ENCODE measurements around the gene BACH2. TPM values are rescaled to one million over a fixed set of nuclear protein-coding genes. Genes with fewer than 3 reads are reported as not detected.
"Not testable (repeated sequence)": the region's sequence is repeated elsewhere in the genome, so short reads cannot be mapped to it uniquely, and the experiment has no call there.

The BACH2 gene
- total RNA-seq, 1 donor from 2014 or later = 34.1 TPM

DNA sequence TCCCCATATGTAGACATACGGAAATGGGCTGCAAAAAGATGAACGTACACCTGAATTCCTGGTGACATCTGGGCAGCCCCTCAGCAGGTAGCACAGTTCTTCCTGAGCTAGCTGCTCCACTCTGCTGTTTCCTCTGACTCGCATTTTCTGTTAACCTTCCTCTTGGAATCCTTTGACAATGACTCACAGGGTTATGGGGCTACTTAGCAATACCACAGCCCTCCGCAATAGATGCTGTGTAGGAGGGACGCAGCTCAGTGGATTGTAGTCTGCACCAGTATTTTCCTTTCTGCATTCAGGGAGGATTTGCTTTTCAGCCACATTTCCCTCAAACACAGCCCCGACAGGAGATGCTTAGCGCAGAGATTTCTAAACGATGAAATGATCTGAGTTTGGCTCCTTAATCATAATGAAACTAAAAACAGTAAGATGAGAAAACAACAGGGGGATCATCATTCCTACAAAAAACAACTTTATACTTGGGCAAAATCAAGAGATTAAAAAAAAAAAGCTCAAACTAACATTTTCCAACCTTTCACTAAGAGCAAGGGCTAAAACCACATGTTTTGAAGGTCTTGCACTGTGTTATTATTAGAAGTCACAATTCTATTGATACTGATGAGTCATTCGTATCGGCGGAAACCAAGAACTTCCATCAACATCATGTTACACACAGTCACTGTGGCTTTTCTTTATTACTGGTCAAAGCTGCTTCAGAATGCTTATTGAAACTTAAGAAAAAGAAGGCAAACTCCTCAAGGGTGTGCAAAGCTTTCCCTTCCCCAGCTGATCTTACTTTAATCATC is 12.2 kb downstream of the BACH2 start:
- peak overlapping the region; percentile 82 for H3K27ac Mint-ChIP-seq
- H3K9me3 Mint-ChIP-seq = peaks cover 6% of the 10 kb centered on the region
- H3K36me3 Mint-ChIP-seq = peaks cover 9% of the 10 kb centered on the region
- no peak for DNase-seq (ENCODE audit: low spot score in 2 of 2, unreplicated experiment in 2 of 2)
- H3K27me3 Mint-ChIP-seq (ENCODE audit: low read depth) = no peaks in the 10 kb centered on the region
- TF ChIP-seq, protein P1, sequence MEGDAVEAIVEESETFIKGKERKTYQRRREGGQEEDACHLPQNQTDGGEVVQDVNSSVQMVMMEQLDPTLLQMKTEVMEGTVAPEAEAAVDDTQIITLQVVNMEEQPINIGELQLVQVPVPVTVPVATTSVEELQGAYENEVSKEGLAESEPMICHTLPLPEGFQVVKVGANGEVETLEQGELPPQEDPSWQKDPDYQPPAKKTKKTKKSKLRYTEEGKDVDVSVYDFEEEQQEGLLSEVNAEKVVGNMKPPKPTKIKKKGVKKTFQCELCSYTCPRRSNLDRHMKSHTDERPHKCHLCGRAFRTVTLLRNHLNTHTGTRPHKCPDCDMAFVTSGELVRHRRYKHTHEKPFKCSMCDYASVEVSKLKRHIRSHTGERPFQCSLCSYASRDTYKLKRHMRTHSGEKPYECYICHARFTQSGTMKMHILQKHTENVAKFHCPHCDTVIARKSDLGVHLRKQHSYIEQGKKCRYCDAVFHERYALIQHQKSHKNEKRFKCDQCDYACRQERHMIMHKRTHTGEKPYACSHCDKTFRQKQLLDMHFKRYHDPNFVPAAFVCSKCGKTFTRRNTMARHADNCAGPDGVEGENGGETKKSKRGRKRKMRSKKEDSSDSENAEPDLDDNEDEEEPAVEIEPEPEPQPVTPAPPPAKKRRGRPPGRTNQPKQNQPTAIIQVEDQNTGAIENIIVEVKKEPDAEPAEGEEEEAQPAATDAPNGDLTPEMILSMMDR (IDR thresholded peaks at IDR 0.05; ENCODE audit: unreplicated experiment) = no peak
- peak overlapping the region; percentile 35 for H3K4me3 Mint-ChIP-seq
- peaks cover 37% of the 10 kb centered on the region for H3K4me1 Mint-ChIP-seq

DNA sequence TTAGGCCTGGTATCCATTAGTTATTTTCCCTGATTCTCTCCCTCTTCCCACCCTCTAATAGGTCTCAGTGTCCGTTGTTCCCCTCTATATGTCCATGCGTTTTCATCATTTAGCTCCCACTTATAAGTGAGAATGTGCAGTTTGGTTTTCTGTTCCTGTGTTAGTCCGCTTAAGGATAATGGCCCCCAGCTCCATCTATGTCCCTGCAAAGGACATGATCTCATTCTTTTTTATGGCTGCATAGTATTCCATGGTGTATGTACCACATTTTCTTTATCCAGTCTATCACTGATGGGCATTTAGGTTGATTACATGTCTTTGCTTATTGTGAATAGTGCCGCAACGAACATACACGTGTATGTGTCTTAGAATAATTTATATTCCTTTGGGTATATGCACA is 14.4 kb downstream of the BACH2 start:
- not testable (repeated sequence) for H3K36me3 Mint-ChIP-seq; DNase-seq (ENCODE audit: low spot score in 2 of 2, unreplicated experiment in 2 of 2); H3K9me3 Mint-ChIP-seq; H3K4me3 Mint-ChIP-seq; H3K27me3 Mint-ChIP-seq (ENCODE audit: low read depth); H3K27ac Mint-ChIP-seq
- H3K4me1 Mint-ChIP-seq = peaks cover 38% of the 10 kb centered on the region

DNA sequence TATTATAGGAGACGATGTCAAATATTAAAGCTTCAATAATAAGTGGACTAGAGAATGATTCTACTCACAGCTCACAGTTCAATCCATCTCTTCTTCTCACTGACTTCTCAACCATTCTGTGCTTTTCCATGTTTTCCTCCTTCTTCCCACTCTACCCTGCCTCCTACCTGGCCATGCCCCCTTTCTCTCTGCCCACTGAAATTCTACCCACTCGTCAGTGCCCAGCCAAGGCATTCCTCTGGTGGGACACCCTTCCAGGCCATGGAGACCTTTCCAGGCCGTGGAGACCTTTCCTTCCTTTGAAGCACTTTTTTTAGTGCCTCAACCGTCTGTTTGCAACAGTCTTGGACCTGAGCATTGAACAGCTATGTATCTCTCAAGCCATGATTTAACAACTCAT is 18.5 kb downstream of the BACH2 start:
- DNase-seq (ENCODE audit: low spot score in 2 of 2, unreplicated experiment in 2 of 2) = no peak
- peaks cover 5% of the 10 kb centered on the region for H3K36me3 Mint-ChIP-seq
- H3K27ac Mint-ChIP-seq = no peak overlapping the region
- no peak overlapping the region for H3K4me3 Mint-ChIP-seq
- peaks cover 38% of the 10 kb centered on the region for H3K4me1 Mint-ChIP-seq
- peaks cover 3% of the 10 kb centered on the region for H3K9me3 Mint-ChIP-seq
- H3K27me3 Mint-ChIP-seq (ENCODE audit: low read depth) = no peaks in the 10 kb centered on the region
- TF ChIP-seq, protein P1 (IDR thresholded peaks at IDR 0.05; ENCODE audit: unreplicated experiment) = no peak

GRCh38 chr6:90277302-90278011 is 19.2 kb downstream of the BACH2 start:
- TF ChIP-seq, protein P1 (IDR thresholded peaks at IDR 0.05; ENCODE audit: unreplicated experiment) = no peak

DNA sequence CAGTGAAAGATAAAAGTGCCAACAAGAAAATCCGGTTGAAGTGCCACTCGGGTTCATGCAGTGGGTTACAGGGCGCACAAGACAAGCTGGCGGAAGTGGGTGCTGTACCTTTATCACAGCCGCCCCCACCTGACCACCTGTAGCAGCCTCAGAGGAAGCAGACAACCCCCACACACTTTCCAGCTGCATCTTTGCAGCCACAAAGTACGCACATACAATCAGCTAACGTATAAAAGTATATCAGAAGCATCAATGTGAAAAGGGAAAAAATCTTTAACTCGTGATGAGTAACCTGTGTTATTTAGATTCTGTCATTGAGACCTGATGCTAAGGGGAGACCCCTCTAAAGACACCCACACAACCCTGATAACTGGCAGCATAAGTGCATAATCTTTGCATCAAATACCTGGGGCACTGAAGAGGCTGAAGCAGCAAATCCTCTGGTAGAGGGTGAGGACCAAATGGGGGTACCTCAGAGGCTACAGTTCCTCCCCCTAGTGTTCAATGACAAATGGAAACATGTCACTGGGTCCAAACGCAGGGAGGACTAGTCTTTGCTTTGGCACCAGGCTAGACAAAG is 22.1 kb downstream of the BACH2 start:
- Mint-ChIP-seq H3K4me3 (no peak overlapping the region), H3K4me1 (peaks cover 34% of the 10 kb centered on the region), H3K27me3 (ENCODE audit: low read depth) (no peaks in the 10 kb centered on the region), H3K9me3 (peaks cover 27% of the 10 kb centered on the region), H3K36me3 (peaks cover 29% of the 10 kb centered on the region), H3K27ac (no peak overlapping the region)
- TF ChIP-seq, protein P1 (IDR thresholded peaks at IDR 0.05; ENCODE audit: unreplicated experiment) = no peak
- no peak for DNase-seq (ENCODE audit: low spot score in 2 of 2, unreplicated experiment in 2 of 2)

More at GRCh38 chr6:90277302-90278011, 19.2 kb downstream of the BACH2 start:
- Mint-ChIP-seq H3K4me3 (no peak overlapping the region), H3K36me3 (peaks cover 4% of the 10 kb centered on the region), H3K4me1 (peaks cover 38% of the 10 kb centered on the region), H3K9me3 (peaks cover 6% of the 10 kb centered on the region), H3K27me3 (ENCODE audit: low read depth) (no peaks in the 10 kb centered on the region), H3K27ac (no peak overlapping the region)
- no peak for DNase-seq (ENCODE audit: low spot score in 2 of 2, unreplicated experiment in 2 of 2)

GRCh38 chr6:90273863-90274262 is 22.8 kb downstream of the BACH2 start:
- H3K36me3 Mint-ChIP-seq = peaks cover 29% of the 10 kb centered on the region
- no peak for DNase-seq (ENCODE audit: low spot score in 2 of 2, unreplicated experiment in 2 of 2)
- TF ChIP-seq, protein P1 (IDR thresholded peaks at IDR 0.05; ENCODE audit: unreplicated experiment) = no peak
- no peak overlapping the region for H3K27ac Mint-ChIP-seq
- no peak overlapping the region for H3K4me3 Mint-ChIP-seq
- peaks cover 27% of the 10 kb centered on the region for H3K9me3 Mint-ChIP-seq
- no peaks in the 10 kb centered on the region for H3K27me3 Mint-ChIP-seq (ENCODE audit: low read depth)
- peaks cover 33% of the 10 kb centered on the region for H3K4me1 Mint-ChIP-seq

Measured in mesothelial cell of epicardium (in vitro differentiated cells).